ENCODE data around the gene BRMS1L.
"Not testable (repeated sequence)": the region's sequence is repeated elsewhere in the genome, so short reads cannot be mapped to it uniquely, and the experiment has no call there.

BRMS1L gene

GRCh38 chr14:35822501-35822900 is 3.6 kb upstream of the BRMS1L start:
- no peak for DNase-seq

GRCh38 chr14:35824446-35825165 is 1.5 kb upstream of the BRMS1L start:
- DNase-seq = not testable (repeated sequence)

- DNase-seq = no peak
These were observed 245 bp upstream of the BRMS1L start for GRCh38 chr14:35825968-35826217.

GRCh38 chr14:35826952-35827416 is 846 bp downstream of the BRMS1L start:
- no peak for DNase-seq

- no peak for DNase-seq
These were observed 1.7 kb downstream of the BRMS1L start for GRCh38 chr14:35827678-35828472.

GRCh38 chr14:35829449-35829848 is 3.3 kb downstream of the BRMS1L start:
- DNase-seq = no peak

GRCh38 chr14:35835208-35835982 is 9.3 kb downstream of the BRMS1L start:
- no peak for DNase-seq

GRCh38 chr14:35841704-35842103 is 15.6 kb downstream of the BRMS1L start:
- DNase-seq = not testable (repeated sequence)

GRCh38 chr14:35842245-35842644 is 16.1 kb downstream of the BRMS1L start:
- DNase-seq = not testable (repeated sequence)

GRCh38 chr14:35844494-35844893 is 18.4 kb downstream of the BRMS1L start:
- DNase-seq = no peak

GRCh38 chr14:35847636-35848035 is 21.5 kb downstream of the BRMS1L start:
- DNase-seq = no peak

GRCh38 chr14:35849122-35849521 is 23.0 kb downstream of the BRMS1L start:
- DNase-seq = no peak

- DNase-seq = no peak
These were observed 25.7 kb downstream of the BRMS1L start for GRCh38 chr14:35851823-35852222.

- DNase-seq = no peak
These were observed 27.1 kb downstream of the BRMS1L start for GRCh38 chr14:35853225-35853624.

- no peak for DNase-seq
These were observed 28.6 kb downstream of the BRMS1L start for GRCh38 chr14:35854696-35855270.

- no peak for DNase-seq
These were observed 29.8 kb downstream of the BRMS1L start for GRCh38 chr14:35855876-35856481.

- DNase-seq = no peak
These were observed 32.5 kb downstream of the BRMS1L start for GRCh38 chr14:35858521-35859209.

GRCh38 chr14:35861204-35861868 is 35.2 kb downstream of the BRMS1L start:
- no peak for DNase-seq

GRCh38 chr14:35865611-35866324 is 39.6 kb downstream of the BRMS1L start:
- DNase-seq = no peak

GRCh38 chr14:35866595-35867279 is 40.6 kb downstream of the BRMS1L start:
- DNase-seq = no peak

Data from CD4-positive, alpha-beta T cell treated with Interleukin-21 for 1 hour (primary cell).